OCI-LY1 (cell line): Measurements from ENCODE around the gene EIF2S2.

Source experiments
- H2AFZ ChIP-seq: fragments of 200-600 bp; sonication (generic), shearing (Covaris generic); 2 replicates; pipeline ENCODE4 v1.6.0; 2014; ENCODE audit warnings: antibody characterized with exemption, mild to moderate bottlenecking, low read length
- H3F3A ChIP-seq: fragments of 200-600 bp; sonication (generic), shearing (Covaris generic); 2 replicates; pipeline ENCODE4 v1.6.0; 2014; ENCODE audit warnings: mild to moderate bottlenecking, antibody characterized with exemption, low read length, moderate library complexity; ENCODE audit not compliant: insufficient read depth
- H3K27ac ChIP-seq: fragments of 200-600 bp; sonication (generic); 2 replicates; pipeline ENCODE4 v1.5.1; 2014; ENCODE audit warnings: low read length, mixed run types, mild to moderate bottlenecking, low read depth; ENCODE audit not compliant: poor library complexity, severe bottlenecking
- H3K27me3 ChIP-seq: fragments of 200-600 bp; sonication (generic); 2 replicates; pipeline ENCODE4 v1.6.0; 2014; ENCODE audit warnings: antibody characterized with exemption, mild to moderate bottlenecking, low read length, moderate library complexity; ENCODE audit not compliant: insufficient read depth
- H3K36me3 ChIP-seq: fragments of 200-600 bp; sonication (generic); 2 replicates; pipeline ENCODE4 v1.6.1; 2014; ENCODE audit warnings: mild to moderate bottlenecking, antibody characterized with exemption, low read length, moderate library complexity, mixed read lengths; ENCODE audit not compliant: insufficient read depth
- H3K4me1 ChIP-seq: fragments of 200-600 bp; sonication (generic); 2 replicates; pipeline ENCODE4 v1.5.1; 2014; ENCODE audit warnings: mild to moderate bottlenecking, low read length, moderate library complexity; ENCODE audit not compliant: insufficient read depth, severe bottlenecking
- H3K4me2 ChIP-seq: fragments of 200-600 bp; sonication (generic), shearing (Covaris generic); 2 replicates; pipeline ENCODE4 v1.6.1; 2014; ENCODE audit warnings: low read length
- H3K4me3 ChIP-seq: fragments of 200-600 bp; sonication (generic); 2 replicates; pipeline ENCODE4 v1.5.1; 2014; ENCODE audit warnings: low read length, low read depth, mild to moderate bottlenecking, mixed read lengths; ENCODE audit not compliant: poor library complexity, severe bottlenecking
- H3K79me2 ChIP-seq: fragments of 200-600 bp; shearing (Covaris generic); 2 replicates; pipeline ENCODE4 v1.6.1; 2016; ENCODE audit warnings: mixed run types, low read length, mixed read lengths; ENCODE audit not compliant: insufficient read depth
- H3K9ac ChIP-seq: fragments of 200-600 bp; sonication (generic), shearing (Covaris generic); 2 replicates; pipeline ENCODE4 v1.6.1; 2014; ENCODE audit warnings: mild to moderate bottlenecking, low read length, mixed read lengths
- H3K9me2 ChIP-seq: fragments of 200-600 bp; sonication (generic), shearing (Covaris generic); 2 replicates; pipeline ENCODE4 v1.6.1; 2014; ENCODE audit warnings: low read depth, mild to moderate bottlenecking, low read length, mixed read lengths
- H3K9me3 ChIP-seq: fragments of 200-600 bp; shearing (Covaris generic); 2 replicates; pipeline ENCODE4 v1.6.1; 2014; ENCODE audit warnings: low read length, mixed read lengths
- H4K20me1 ChIP-seq: fragments of 200-600 bp; sonication (generic), shearing (Covaris generic); 2 replicates; pipeline ENCODE4 v1.6.0; 2016; ENCODE audit warnings: mild to moderate bottlenecking, low read length; ENCODE audit not compliant: insufficient read depth
- EZH2 ChIP-seq: fragments of 200-600 bp; sonication (generic), shearing (Covaris generic); IDR thresholded peaks from 2 replicates; pipeline ENCODE4 v1.8.0; 2017; ENCODE audit warnings: borderline replicate concordance, mixed run types, mild to moderate bottlenecking, antibody characterized with exemption, low read length, moderate library complexity, mixed read lengths
- TF ChIP-seq, protein P1 (sequence below): fragments of 200-600 bp; sonication (generic), shearing (Covaris generic); IDR thresholded peaks from 2 replicates; pipeline ENCODE4 v1.5.1; 2017; ENCODE audit warnings: mild to moderate bottlenecking, antibody characterized with exemption, low read length, moderate library complexity, mixed read lengths

The EIF2S2 gene

DNA sequence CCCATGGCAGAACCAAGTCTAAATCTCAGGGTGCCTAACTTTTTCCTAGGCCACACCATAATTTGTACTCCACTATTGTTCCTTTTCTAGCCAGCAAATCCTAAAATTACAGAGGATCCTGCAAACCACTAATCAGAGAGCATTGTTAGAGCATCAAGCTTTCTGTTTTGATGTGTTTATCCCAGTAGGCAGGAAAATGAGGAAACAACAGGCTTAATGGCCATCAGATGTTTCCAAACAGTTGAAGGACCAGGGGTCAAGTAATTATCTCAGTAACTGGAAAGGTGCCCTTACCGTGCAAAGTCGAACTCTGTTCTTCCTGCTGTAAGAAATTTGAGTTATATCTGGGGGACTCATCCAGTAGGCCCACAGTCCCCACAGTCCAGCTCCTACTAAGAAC is 59.6 kb downstream of the EIF2S2 start:
- H3F3A ChIP-seq = no peaks in the 10 kb centered on the region
- H3K27ac ChIP-seq = no peak overlapping the region
- H3K4me3 ChIP-seq = no peak overlapping the region
- no peak overlapping the region for H3K4me2 ChIP-seq
- H3K27me3 ChIP-seq = no peaks in the 10 kb centered on the region
- no peaks in the 10 kb centered on the region for H3K36me3 ChIP-seq
- peaks cover 18% of the 10 kb centered on the region for H3K4me1 ChIP-seq
- no peaks in the 10 kb centered on the region for H3K9me2 ChIP-seq
- H3K79me2 ChIP-seq = peaks cover 42% of the 10 kb centered on the region
- H2AFZ ChIP-seq = no peak overlapping the region
- TF ChIP-seq, protein P1, sequence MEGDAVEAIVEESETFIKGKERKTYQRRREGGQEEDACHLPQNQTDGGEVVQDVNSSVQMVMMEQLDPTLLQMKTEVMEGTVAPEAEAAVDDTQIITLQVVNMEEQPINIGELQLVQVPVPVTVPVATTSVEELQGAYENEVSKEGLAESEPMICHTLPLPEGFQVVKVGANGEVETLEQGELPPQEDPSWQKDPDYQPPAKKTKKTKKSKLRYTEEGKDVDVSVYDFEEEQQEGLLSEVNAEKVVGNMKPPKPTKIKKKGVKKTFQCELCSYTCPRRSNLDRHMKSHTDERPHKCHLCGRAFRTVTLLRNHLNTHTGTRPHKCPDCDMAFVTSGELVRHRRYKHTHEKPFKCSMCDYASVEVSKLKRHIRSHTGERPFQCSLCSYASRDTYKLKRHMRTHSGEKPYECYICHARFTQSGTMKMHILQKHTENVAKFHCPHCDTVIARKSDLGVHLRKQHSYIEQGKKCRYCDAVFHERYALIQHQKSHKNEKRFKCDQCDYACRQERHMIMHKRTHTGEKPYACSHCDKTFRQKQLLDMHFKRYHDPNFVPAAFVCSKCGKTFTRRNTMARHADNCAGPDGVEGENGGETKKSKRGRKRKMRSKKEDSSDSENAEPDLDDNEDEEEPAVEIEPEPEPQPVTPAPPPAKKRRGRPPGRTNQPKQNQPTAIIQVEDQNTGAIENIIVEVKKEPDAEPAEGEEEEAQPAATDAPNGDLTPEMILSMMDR = no peak
- no peak for TF ChIP-seq EZH2
- no peaks in the 10 kb centered on the region for H4K20me1 ChIP-seq
- no peak overlapping the region for H3K9ac ChIP-seq
- no peaks in the 10 kb centered on the region for H3K9me3 ChIP-seq

DNA sequence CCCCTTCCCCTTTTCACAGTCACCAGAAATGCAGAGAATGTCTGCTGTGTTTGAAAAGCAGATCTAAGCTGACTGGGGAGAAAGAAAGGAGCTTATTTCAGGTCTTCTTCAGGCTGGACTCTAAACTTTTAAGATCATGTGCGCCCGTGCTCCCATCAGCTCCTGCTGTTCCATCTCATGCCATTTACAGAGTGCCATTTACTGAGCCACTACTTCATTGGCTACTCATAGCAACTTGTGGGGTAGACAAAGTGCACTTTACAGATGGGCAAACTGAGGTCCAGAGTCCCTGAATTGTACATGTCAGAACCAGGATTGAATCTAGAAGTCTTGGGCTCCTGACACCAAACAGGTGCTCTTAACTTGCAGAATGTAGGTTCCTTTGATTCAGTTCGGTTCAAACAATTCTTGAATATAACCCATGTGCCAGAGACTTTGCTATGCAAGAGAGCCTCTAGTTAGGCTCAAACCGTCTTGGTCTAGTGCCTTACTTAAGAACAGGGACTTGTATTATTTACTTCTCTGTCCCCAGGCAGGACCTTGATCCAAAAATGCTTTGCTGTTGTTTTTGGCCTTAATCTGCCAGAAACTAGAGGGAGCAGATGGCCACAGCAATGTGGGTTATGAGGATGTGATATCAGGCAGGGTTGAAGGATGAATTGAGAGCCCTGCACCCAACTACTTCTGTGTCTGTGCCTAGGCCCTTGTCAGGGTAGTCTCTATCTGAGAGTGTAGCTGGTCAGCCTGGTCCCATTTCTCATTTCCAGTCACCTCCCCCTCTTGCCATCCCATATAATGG is 61.9 kb downstream of the EIF2S2 start:
- TF ChIP-seq, protein P1 = no peak
- no peak for TF ChIP-seq EZH2
- Histone ChIP-seq H3K9ac (no peak overlapping the region), H3K9me2 (no peaks in the 10 kb centered on the region), H3K79me2 (peaks cover 45% of the 10 kb centered on the region), H3K27ac (no peak overlapping the region), H3K4me3 (no peak overlapping the region), H3K9me3 (no peaks in the 10 kb centered on the region), H2AFZ (no peak overlapping the region), H4K20me1 (no peaks in the 10 kb centered on the region), H3K36me3 (0 out of 2 replicates have a peak, but pooled peaks cover 3% of the 10 kb centered on the region), H3K4me2 (no peak overlapping the region), H3K27me3 (no peaks in the 10 kb centered on the region), H3F3A (no peaks in the 10 kb centered on the region), H3K4me1 (peaks cover 18% of the 10 kb centered on the region)

DNA sequence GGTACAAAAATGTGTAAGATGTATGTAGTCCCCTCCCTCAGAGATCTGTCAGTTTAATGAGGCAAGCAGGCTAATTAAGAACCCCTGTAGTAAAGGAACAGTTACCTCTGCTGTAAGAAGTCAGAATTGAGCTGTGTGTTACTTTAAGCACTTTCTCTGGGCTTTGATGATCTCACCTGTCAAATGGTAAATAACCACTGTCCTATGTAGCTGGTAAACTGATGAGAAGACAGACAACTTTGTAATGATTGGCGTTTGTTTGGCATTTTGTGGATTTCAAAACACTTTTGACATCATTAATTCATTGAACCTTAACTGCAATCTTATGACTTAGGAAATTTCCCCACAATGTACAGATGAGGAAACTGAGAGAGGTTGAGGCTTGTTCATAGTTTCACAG is 62.7 kb downstream of the EIF2S2 start:
- H3K27ac ChIP-seq = no peak overlapping the region

More for the DNA sequence above, 62.7 kb downstream of the EIF2S2 start:
- H3K36me3 ChIP-seq = peaks cover 7% of the 10 kb centered on the region; the same call in 1 of the 2 replicates
- H2AFZ ChIP-seq = no peak overlapping the region
- H3K9me3 ChIP-seq = no peaks in the 10 kb centered on the region
- TF ChIP-seq EZH2 = no peak
- TF ChIP-seq, protein P1 = no peak
- H3K9me2 ChIP-seq = no peaks in the 10 kb centered on the region
- no peak overlapping the region for H3K4me2 ChIP-seq
- H3K79me2 ChIP-seq = peaks cover 45% of the 10 kb centered on the region
- H3K9ac ChIP-seq = no peak overlapping the region
- H3K4me1 ChIP-seq = peaks cover 18% of the 10 kb centered on the region
- H3K27me3 ChIP-seq = no peaks in the 10 kb centered on the region
- no peaks in the 10 kb centered on the region for H3F3A ChIP-seq
- H3K4me3 ChIP-seq = no peak overlapping the region
- no peaks in the 10 kb centered on the region for H4K20me1 ChIP-seq
